Erythroblast (primary cell): ENCODE data around the gene SLC17A5.

Experiments
- GATA1 ChIP-seq: IDR thresholded peaks from 2 replicates; pipeline ENCODE4 v1.6.1; 2011; ENCODE audit warnings: low read depth, mild to moderate bottlenecking, control low read depth, low read length, moderate library complexity
- POLR2A ChIP-seq: IDR thresholded peaks from 2 replicates; pipeline ENCODE4 v1.6.1; 2011; ENCODE audit warnings: mild to moderate bottlenecking, low read length

- no peak for TF ChIP-seq POLR2A
- TF ChIP-seq GATA1, result no peak
These were observed 16.4 kb downstream of the SLC17A5 start for GRCh38 chr6:73637404-73637803.
